Lower lobe of right lung (tissue), 2 donors: ENCODE results near the gene ENAH. TPM values are rescaled to one million over a fixed set of nuclear protein-coding genes. Genes with fewer than 3 reads are reported as not detected.

Experiments
- ATAC-seq, 2 donors: fragments of 200-7000 bp; cut with Tn5 transposase; one replicate each; pipeline ENCODE4 v1.9.1; 2020 to 2022; ENCODE audit warnings: mild to moderate bottlenecking in 2 of 2, moderate library complexity in 2 of 2
- DNase-seq: peaks from one replicate; pipeline ENCODE4 v3.0.0-alpha.2; 2020
- H3K27ac ChIP-seq: fragments of 200-600 bp; one replicate; pipeline ENCODE4 v1.8.0; 2022
- H3K27me3 ChIP-seq: fragments of 200-600 bp; one replicate; pipeline ENCODE4 v1.8.0; 2022; ENCODE audit warnings: low read depth
- H3K36me3 ChIP-seq: fragments of 200-600 bp; one replicate; pipeline ENCODE4 v1.8.0; 2022; ENCODE audit warnings: mild to moderate bottlenecking
- H3K4me1 ChIP-seq: fragments of 200-600 bp; one replicate; pipeline ENCODE4 v1.8.0; 2022
- H3K4me3 ChIP-seq: fragments of 200-600 bp; one replicate; pipeline ENCODE4 v1.8.0; 2022; ENCODE audit warnings: mild to moderate bottlenecking
- H3K9me3 ChIP-seq: fragments of 200-600 bp; one replicate; pipeline ENCODE4 v1.8.0; 2022
- intact Hi-C: fragments of 100-400 bp; cut with DNase I; formaldehyde crosslinking; loops from one replicate; pipeline ENCODE4 v1.11.0; 2022
- total RNA-seq: library from RNA; stranded (reverse); fragmentation: NEBNext Ultra II Directional; extraction: Animal tissue kit (Norgen Biotek cat#: 25700); gene quantifications from one replicate; pipeline ENCODE4 v1.2.1, GENCODE V29; 2021
- TF ChIP-seq, protein P1 (sequence below): fragments of 200-600 bp; IDR thresholded peaks from one replicate; pipeline ENCODE4 v1.8.0; 2022; ENCODE audit warnings: antibody characterized with exemption, mild to moderate bottlenecking
- donor health status: DM: no; HTN: yes; CAD: no; lungs with severe emphysema.

The ENAH gene
- total RNA-seq, 1 donor from 2014 or later = 51.4 TPM

DNA sequence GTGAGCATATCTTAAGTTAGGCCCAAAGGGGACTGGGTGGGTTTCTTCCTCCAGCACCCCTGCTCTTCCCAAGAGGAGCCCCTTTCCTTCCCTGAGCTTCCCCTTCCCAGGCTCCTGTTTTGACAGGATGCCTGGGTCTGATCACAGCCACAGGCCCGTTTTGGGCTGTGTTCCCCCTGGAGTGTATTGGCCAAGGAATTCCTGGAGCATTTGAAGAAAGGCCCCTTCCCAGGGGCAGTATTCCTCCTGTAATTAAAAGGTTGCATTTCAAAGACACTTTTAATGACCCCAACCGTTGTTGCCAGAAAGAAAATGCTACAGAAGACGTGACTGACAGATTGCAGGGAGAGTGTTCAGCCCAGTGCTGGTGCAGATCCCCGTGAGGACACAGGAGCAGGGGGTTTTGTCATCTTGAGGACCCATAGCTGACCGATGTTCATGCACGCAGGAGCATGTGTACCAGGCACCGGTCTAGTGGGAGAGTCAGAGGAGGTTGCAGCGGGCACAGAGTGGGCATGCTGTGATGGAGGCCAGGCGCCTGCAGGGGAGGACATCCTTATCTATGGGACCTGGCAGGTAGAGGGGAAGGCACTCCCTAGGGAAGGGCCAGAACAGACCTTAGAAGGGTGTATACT is 205.8 kb downstream of the ENAH start:
- Histone ChIP-seq H3K36me3 (no peaks in the 10 kb centered on the region), H3K27ac (peak overlapping the region; percentile 56), H3K27me3 (no peaks in the 10 kb centered on the region), H3K4me3 (no peak overlapping the region), H3K9me3 (no peaks in the 10 kb centered on the region), H3K4me1 (peaks cover 48% of the 10 kb centered on the region)
- DNase-seq = no peak
- intact Hi-C loops = no loop called here
- TF ChIP-seq, protein P1, sequence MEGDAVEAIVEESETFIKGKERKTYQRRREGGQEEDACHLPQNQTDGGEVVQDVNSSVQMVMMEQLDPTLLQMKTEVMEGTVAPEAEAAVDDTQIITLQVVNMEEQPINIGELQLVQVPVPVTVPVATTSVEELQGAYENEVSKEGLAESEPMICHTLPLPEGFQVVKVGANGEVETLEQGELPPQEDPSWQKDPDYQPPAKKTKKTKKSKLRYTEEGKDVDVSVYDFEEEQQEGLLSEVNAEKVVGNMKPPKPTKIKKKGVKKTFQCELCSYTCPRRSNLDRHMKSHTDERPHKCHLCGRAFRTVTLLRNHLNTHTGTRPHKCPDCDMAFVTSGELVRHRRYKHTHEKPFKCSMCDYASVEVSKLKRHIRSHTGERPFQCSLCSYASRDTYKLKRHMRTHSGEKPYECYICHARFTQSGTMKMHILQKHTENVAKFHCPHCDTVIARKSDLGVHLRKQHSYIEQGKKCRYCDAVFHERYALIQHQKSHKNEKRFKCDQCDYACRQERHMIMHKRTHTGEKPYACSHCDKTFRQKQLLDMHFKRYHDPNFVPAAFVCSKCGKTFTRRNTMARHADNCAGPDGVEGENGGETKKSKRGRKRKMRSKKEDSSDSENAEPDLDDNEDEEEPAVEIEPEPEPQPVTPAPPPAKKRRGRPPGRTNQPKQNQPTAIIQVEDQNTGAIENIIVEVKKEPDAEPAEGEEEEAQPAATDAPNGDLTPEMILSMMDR = no peak
- ATAC-seq = no peak

DNA sequence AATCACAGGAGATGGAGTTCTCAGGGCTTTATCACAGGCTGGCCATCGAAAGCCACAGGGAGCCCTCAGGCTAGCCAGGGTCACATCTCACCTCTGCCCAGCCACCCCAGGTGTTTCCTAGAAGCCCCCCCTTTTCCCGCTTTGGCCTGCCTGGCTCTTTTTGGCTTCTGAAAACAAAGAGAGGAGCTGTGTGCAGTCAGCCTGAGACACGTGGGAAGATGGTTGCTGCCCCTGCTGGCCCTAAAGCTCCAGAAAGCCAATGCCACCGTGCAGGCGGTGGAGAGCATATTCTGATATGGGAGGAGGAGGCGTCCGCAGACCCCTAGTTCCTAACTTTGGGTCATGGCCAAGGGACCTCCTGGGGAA is 206.3 kb downstream of the ENAH start:
- Histone ChIP-seq H3K4me3 (no peak overlapping the region), H3K4me1 (peaks cover 53% of the 10 kb centered on the region), H3K27me3 (no peaks in the 10 kb centered on the region), H3K9me3 (no peaks in the 10 kb centered on the region), H3K36me3 (no peaks in the 10 kb centered on the region), H3K27ac (peak overlapping the region; percentile 56)
- TF ChIP-seq, protein P1 = no peak
- intact Hi-C loops = no loop called here
- DNase-seq (no peak), ATAC-seq (no peak)

DNA sequence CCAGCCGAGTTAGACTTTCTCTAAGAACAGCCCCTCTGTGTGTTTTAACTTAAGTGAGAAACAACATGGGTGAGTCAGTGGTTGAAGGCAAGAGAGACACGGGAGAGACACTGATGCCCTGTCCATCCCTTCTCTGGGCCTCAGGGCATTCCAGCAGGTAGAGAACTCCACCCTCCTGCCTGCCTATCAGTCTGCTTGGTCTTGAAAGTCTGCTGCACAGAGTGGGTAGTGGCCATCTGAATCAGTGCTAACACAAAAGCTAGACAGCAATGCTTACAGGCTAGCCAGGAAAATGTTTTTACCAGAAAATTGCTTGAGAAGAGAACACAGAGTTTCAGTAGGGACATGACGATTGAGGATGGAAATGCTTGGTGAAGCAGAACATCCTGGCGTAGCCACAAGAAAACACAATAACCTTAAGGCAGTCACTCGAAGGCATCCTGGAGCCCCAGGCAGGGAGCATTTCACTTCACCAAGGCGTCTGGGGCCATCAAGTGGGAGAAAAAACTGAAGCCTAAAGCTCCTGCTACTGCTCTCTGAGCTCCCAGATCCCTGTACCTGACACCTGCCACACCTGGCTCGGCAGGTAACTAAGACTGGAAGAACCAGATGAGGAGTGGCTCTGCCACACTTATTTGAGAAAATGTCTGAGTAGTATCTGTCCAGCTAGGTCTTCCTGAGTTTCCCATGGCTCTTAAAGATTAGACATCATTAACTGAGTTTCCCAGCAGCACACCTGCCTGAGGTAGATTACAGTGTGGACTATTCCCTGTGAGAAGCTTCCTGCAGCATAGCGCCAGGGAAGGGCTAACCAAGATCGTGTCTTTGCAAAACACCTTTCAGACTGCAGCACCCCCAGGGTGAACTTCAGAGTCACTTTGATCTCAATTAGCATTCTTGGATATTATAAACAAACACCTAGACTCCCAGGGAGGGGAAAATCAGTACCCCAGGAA is 207.0 kb downstream of the ENAH start:
- no peaks in the 10 kb centered on the region for H3K36me3 ChIP-seq
- DNase-seq (no peak), ATAC-seq (no peak)
- H3K4me3 ChIP-seq = no peak overlapping the region
- intact Hi-C loops = no loop called here
- no peaks in the 10 kb centered on the region for H3K27me3 ChIP-seq
- H3K27ac ChIP-seq = peak overlapping the region; percentile 76
- H3K4me1 ChIP-seq = peaks cover 55% of the 10 kb centered on the region
- no peaks in the 10 kb centered on the region for H3K9me3 ChIP-seq
- TF ChIP-seq, protein P1 = no peak

DNA sequence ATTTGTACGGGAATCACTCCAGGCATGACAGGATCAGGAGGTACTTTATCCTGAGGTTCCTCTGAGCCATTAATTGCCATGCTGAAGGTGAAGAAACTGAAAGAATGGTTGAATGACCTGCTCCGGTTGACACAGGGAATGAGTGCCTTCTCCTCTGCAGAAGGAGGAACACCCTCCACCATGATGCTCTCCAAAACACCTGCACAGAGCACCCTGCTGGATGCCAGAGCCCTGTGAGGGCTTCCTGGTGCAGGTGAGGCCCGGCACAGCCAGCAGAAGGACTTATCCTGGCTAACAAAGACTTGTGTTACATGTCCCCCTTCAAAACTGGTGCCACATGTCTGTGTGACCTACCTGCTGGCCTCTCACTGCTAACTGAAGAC is 210.8 kb downstream of the ENAH start:
- intact Hi-C loops = no loop called here
- no peaks in the 10 kb centered on the region for H3K27me3 ChIP-seq
- no peaks in the 10 kb centered on the region for H3K36me3 ChIP-seq
- no peak for ATAC-seq
- peak overlapping the region; percentile 48 for H3K27ac ChIP-seq
- H3K4me3 ChIP-seq = no peak overlapping the region
- TF ChIP-seq, protein P1 = no peak
- no peak for DNase-seq
- H3K4me1 ChIP-seq = peaks cover 51% of the 10 kb centered on the region
- no peaks in the 10 kb centered on the region for H3K9me3 ChIP-seq

DNA sequence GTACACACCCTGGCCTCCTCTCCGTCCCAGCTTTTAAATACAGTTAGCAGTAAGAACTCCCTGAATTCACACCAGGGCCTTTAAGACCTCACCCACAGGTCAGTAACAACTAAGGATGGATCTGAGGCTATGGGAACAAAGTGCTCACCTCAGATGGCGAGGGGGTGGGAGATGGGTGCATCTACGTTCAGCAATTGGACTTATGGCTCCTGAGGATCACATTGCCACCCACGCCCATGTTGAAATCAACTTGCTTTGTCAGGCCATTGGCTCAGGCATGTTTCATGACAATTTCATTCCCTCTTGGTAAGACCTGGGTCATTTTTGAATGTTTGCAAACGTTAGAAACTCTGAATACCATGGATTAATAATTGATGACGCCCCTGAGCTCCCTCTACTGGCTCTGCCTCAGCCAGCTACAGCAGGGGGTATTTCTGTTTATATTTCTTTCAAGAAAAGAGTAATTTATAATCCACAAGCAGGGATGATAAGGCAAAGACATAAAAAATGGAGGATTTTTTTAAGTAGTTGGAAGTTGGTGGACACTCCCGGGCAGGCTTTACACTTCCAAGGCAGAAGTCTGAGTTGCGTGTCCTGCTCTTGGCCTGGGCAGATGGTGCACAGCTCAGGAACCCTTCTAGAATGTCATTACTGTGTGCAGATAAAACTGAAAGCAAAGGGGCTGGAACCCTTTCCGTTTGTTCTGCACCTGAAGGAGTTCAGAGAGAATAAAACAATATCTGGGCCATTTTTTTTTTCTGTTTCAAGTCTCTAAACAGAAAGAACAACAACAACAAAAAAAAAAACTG is 211.4 kb downstream of the ENAH start:
- Histone ChIP-seq H3K4me3 (no peak overlapping the region), H3K36me3 (no peaks in the 10 kb centered on the region), H3K27ac (peak overlapping the region; percentile 48), H3K27me3 (no peaks in the 10 kb centered on the region), H3K9me3 (no peaks in the 10 kb centered on the region), H3K4me1 (peaks cover 45% of the 10 kb centered on the region)
- ATAC-seq (peak in 1 of 2 donors; percentile 40), DNase-seq (no peak)
- TF ChIP-seq, protein P1 = no peak
- intact Hi-C loops = no loop called here
